Ovary (tissue), 9 donors: ENCODE data around the gene ACTR8. TPM values are rescaled to one million over a fixed set of nuclear protein-coding genes. Genes with fewer than 3 reads are reported as not detected.
A peak's percentile ranks its signal among the peaks of the same experiment; 100 is the strongest.

ENCODE experiments used
- DNase-seq, 5 donors: peaks; one replicate each; pipeline ENCODE4 v3.0.0-alpha.2; 2019 to 2020
- H3K27ac ChIP-seq, 2 donors: fragments of 200-600 bp; one replicate each; pipeline versions ENCODE4 v1.5.1 to v1.8.0; 2019 to 2022
- H3K27me3 ChIP-seq: fragments of 200-600 bp; one replicate; pipeline ENCODE4 v1.8.0; 2022
- H3K36me3 ChIP-seq: fragments of 200-600 bp; sonication (generic); one replicate; pipeline ENCODE4 v1.5.1; 2019
- H3K4me1 ChIP-seq: one replicate; pipeline ENCODE4 v1.8.1; 2013; ENCODE audit warnings: mild to moderate bottlenecking, moderate library complexity; ENCODE audit not compliant: insufficient read depth
- H3K4me3 ChIP-seq: fragments of 200-600 bp; sonication (generic); one replicate; pipeline ENCODE4 v1.5.1; 2017
- H3K9me3 ChIP-seq, 2 donors: fragments of 200-600 bp in 1 of 2; sonication (generic) in 1 of 2; one replicate each; pipeline versions ENCODE4 v1.5.1 to v1.8.1; 2013 to 2019; ENCODE audit warnings: mild to moderate bottlenecking in 1 of 2, moderate library complexity in 1 of 2
- CTCF ChIP-seq, 3 donors: fragments of 450-650 bp in 2 of 3; fragments of 200-600 bp in 1 of 3; IDR thresholded peaks; one replicate each; pipeline versions ENCODE4 v1.5.1 to v1.8.0; 2016 to 2022; ENCODE audit warnings: antibody characterized with exemption in 3 of 3, mild to moderate bottlenecking in 1 of 3
- EP300 ChIP-seq: sonication (generic); formaldehyde crosslinking; IDR thresholded peaks from one replicate; pipeline ENCODE4 v1.6.1; 2017; ENCODE audit warnings: antibody characterized with exemption
- POLR2A ChIP-seq: fragments of 450-650 bp; IDR thresholded peaks from one replicate; pipeline ENCODE4 v1.6.1; 2017; ENCODE audit warnings: antibody characterized with exemption, mild to moderate bottlenecking, moderate library complexity
- WGBS, 3 donors: extraction: QIAGEN DNeasy Blood & Tissue Kit in 1 of 3; methylation state at CpG; one replicate each; pipeline versions ENCODE4 v1.1.5 to v1.1.7; 2013 to 2017; 5-methylcytosine and 5-hydroxymethylcytosine counted together
- intact Hi-C, 4 donors: fragments of 100-400 bp; cut with DNase I; formaldehyde crosslinking; loops; one replicate each; pipeline versions ENCODE4 v1.11.0 to v1.15.1; 2022 to 2023
- polyA plus RNA-seq, 2 donors: library from polyadenylated mRNA; stranded (reverse); fragments of 200-250 nt in 1 of 2; fragments of 350-450 nt in 1 of 2; fragmentation: Illumina TruSeq in 1 of 2; extraction: RNeasy Lipid Tissue Mini Kit (QIAGEN cat#74804) in 1 of 2; gene quantifications; one replicate each; pipeline ENCODE4 v1.2.3, GENCODE V29; 2013 to 2014
- total RNA-seq, 7 donors: library from RNA; depleted of rRNA in 2 of 7; stranded (reverse); fragments of >200 nt in 2 of 7; fragmentation: NEBNext Ultra II Directional in 3 of 7; extraction: Animal tissue kit (Norgen Biotek cat#: 25700) in 3 of 7; gene quantifications; one replicate each; pipeline versions ENCODE4 v1.1.0 to v1.2.4, GENCODE V29; 2016 to 2023
- donor health status: DM: no; HTN: no; CAD: no; lungs with moderate emphysema.
- donor health status: DM: no; HTN: no; CAD: no.
- donor health status: Bipolar disorder and iron deficiency.
- donor health status: DM: yes; HTN: yes; CAD: no.
- donor health status: DM: no; HTN: no; CAD: no.
- donor health status: DM: yes; HTN: yes; CAD: no.

Gene ACTR8
- total and polyA plus RNA-seq, 9 donors = 9.1 to 34.5 (median 20.6) TPM

GRCh38 chr3:53849916-53850315 is 32.0 kb downstream of the ACTR8 start:
- Histone ChIP-seq H3K4me1 (peaks cover 5% of the 10 kb centered on the region), H3K36me3 (no peaks in the 10 kb centered on the region), H3K4me3 (no peak overlapping the region), H3K27me3 (no peaks in the 10 kb centered on the region), H3K9me3 (no peaks in the 10 kb centered on the region), H3K27ac (no peak overlapping the region)
- WGBS, 3 donors = 96 to 98% (median 97%) methylated on average over 7 of the region's 7 CpGs
- intact Hi-C loops = no loop called here
- DNase-seq = no peak
- TF ChIP-seq EP300 = no peak

GRCh38 chr3:53846851-53847155 is 35.1 kb downstream of the ACTR8 start:
- Histone ChIP-seq H3K9me3 (no peaks in the 10 kb centered on the region), H3K27me3 (no peaks in the 10 kb centered on the region), H3K36me3 (no peaks in the 10 kb centered on the region), H3K4me1 (peaks cover 5% of the 10 kb centered on the region), H3K4me3 (peak overlapping the region; percentile 60), H3K27ac (no peak overlapping the region)
- TF ChIP-seq EP300 (no peak), CTCF (IDR thresholded peaks at IDR 0.05) (no peak), POLR2A (no peak)
- DNase-seq = no peak
- intact Hi-C loops = no loop called here
- WGBS, 3 donors = 40 to 59% (median 45%) methylated on average over 10 of the region's 10 CpGs

- intact Hi-C loops = no loop called here
- H3K27ac ChIP-seq = peak within 1 kb of the TSS; percentile 69 to 85
- 1 to 3% (median 1%) methylated on average over 52 to 91 of the region's 91 CpGs for WGBS, 3 donors
- no peaks in the 10 kb centered on the region for H3K9me3 ChIP-seq
- TF ChIP-seq CTCF (IDR thresholded peaks at IDR 0.05) (no peak), EP300 (no peak), POLR2A (no peak)
- H3K36me3 ChIP-seq = no peaks in the 10 kb centered on the region
- DNase-seq = peak; percentile 58 to 78 (median 76)
- no peaks in the 10 kb centered on the region for H3K27me3 ChIP-seq
- peak within 1 kb of the TSS; percentile 60 for H3K4me3 ChIP-seq
- H3K4me1 ChIP-seq = peaks cover 5% of the 10 kb centered on the region
Observed at GRCh38 chr3:53846134-53846850, 35.7 kb downstream of the ACTR8 start, which contains the start of the genes CHDH and IL17RB. Gene CHDH, minus strand, starts transcription at chr3:53846419. Its CDS starts 22,411 bp downstream, at chr3:53824008. Gene IL17RB, plus strand, starts transcription at chr3:53846568. Its CDS starts 21 bp downstream, at chr3:53846589.

- intact Hi-C loops = no loop called here
- Histone ChIP-seq H3K27me3 (no peaks in the 10 kb centered on the region), H3K9me3 (no peaks in the 10 kb centered on the region), H3K36me3 (no peaks in the 10 kb centered on the region), H3K4me1 (peaks cover 5% of the 10 kb centered on the region), H3K4me3 (peak overlapping the region; percentile 60), H3K27ac (peak overlapping the region; percentile 69 to 85)
- TF ChIP-seq CTCF (IDR thresholded peaks at IDR 0.05) = no peak
- TF ChIP-seq POLR2A = no peak
- no peak for TF ChIP-seq EP300
- DNase-seq = no peak
- 0 to 2% (median 1%) methylated on average over 17 to 34 of the region's 34 CpGs for WGBS, 3 donors
Observed at GRCh38 chr3:53845881-53846133, 36.1 kb downstream of the ACTR8 start.

- 16 to 17% (median 17%) methylated on average over 23 to 25 of the region's 25 CpGs for WGBS, 3 donors
- peak in 1 of 3 donors; percentile 15 for TF ChIP-seq CTCF (IDR thresholded peaks at IDR 0.05)
- no peak for TF ChIP-seq POLR2A
- no peak for TF ChIP-seq EP300
- peak; percentile 61 to 77 (median 70) for DNase-seq
- H3K36me3 ChIP-seq = no peaks in the 10 kb centered on the region
- peak overlapping the region; percentile 60 for H3K4me3 ChIP-seq
- intact Hi-C loops = no loop called here
- peaks cover 5% of the 10 kb centered on the region for H3K4me1 ChIP-seq
- H3K27me3 ChIP-seq = no peaks in the 10 kb centered on the region
- H3K27ac ChIP-seq = peak overlapping the region; percentile 69 to 85
- no peaks in the 10 kb centered on the region for H3K9me3 ChIP-seq
Observed at GRCh38 chr3:53845103-53845880, 36.7 kb downstream of the ACTR8 start.
